ENCODE measurements around the gene SPSB1.

SPSB1 gene

GRCh38 chr1:9404117-9404914, 111.6 kb downstream of the SPSB1 start:
- DNase-seq (ENCODE audit: low read depth, low spot score) = no peak
- no peak overlapping the region for H3K27ac ChIP-seq

- no peak for DNase-seq (ENCODE audit: low read depth, low spot score)
- H3K27ac ChIP-seq = no peak overlapping the region
These were observed 113.4 kb downstream of the SPSB1 start for GRCh38 chr1:9406111-9406510.

GRCh38 chr1:9410737-9411297, 118.1 kb downstream of the SPSB1 start:
- no peak overlapping the region for H3K27ac ChIP-seq
- no peak for DNase-seq (ENCODE audit: low read depth, low spot score)

- peak overlapping the region; percentile 33 for H3K27ac ChIP-seq
- no peak for DNase-seq (ENCODE audit: low read depth, low spot score)
These were observed 120.6 kb downstream of the SPSB1 start for GRCh38 chr1:9413071-9413876.

- no peak for DNase-seq (ENCODE audit: low read depth, low spot score)
- peak overlapping the region; percentile 33 for H3K27ac ChIP-seq
These were observed 121.2 kb downstream of the SPSB1 start for GRCh38 chr1:9413877-9414213.

GRCh38 chr1:9416506-9416905, 123.8 kb downstream of the SPSB1 start:
- no peak for DNase-seq (ENCODE audit: low read depth, low spot score)
- H3K27ac ChIP-seq = no peak overlapping the region

GRCh38 chr1:9416918-9417500, 124.3 kb downstream of the SPSB1 start:
- no peak for DNase-seq (ENCODE audit: low read depth, low spot score)
- no peak overlapping the region for H3K27ac ChIP-seq

- H3K27ac ChIP-seq = no peak overlapping the region
- no peak for DNase-seq (ENCODE audit: low read depth, low spot score)
These were observed 125.0 kb downstream of the SPSB1 start for GRCh38 chr1:9417695-9418094.

GRCh38 chr1:9418851-9419250, 126.2 kb downstream of the SPSB1 start:
- no peak for DNase-seq (ENCODE audit: low read depth, low spot score)
- H3K27ac ChIP-seq = no peak overlapping the region

Data from epithelial cell of prostate (primary cell).